H1 (cell line): Measurements from ENCODE around the gene XPNPEP1. TPM values are rescaled to one million over a fixed set of nuclear protein-coding genes. Genes with fewer than 3 reads are reported as not detected.

Experiments used
- CTCF ChIA-PET: fragments of 300-600 bp; sonication (Branson Sonifier 250); formaldehyde crosslinking; loops from one replicate; lab custom pipeline; 2021; ENCODE audit not compliant: partially characterized antibody; lab: Charles Lee
- POLR2A ChIA-PET: fragments of 300-600 bp; sonication (Branson Sonifier 250); formaldehyde crosslinking; loops from one replicate; lab custom pipeline; 2021; ENCODE audit warnings: inconsistent platforms; ENCODE audit not compliant: partially characterized antibody; lab: Charles Lee
- DNase-seq, 2 experiments: peaks; one replicate each; pipeline versions ENCODE4 v3.0.0 to v3.0.0-alpha.2; 2010 to 2022; ENCODE audit warnings: low spot score in 2 of 2, low read depth in 1 of 2, mixed read lengths in 1 of 2
- FAIRE-seq: peaks from 2 replicates; lab custom pipeline; 2011; peaks lifted over from hg19 to GRCh38; lab: Jason Lieb, UNC
- H2AFZ ChIP-seq: 2 replicates; pipeline ENCODE4 v1.8.1; 2012; ENCODE audit warnings: low read length, inconsistent platforms
- H2AK5ac ChIP-seq: 2 replicates; pipeline ENCODE4 v1.6.1; 2013; ENCODE audit warnings: low read depth, low read length
- H2BK120ac ChIP-seq: replicated peaks from 2 replicates; pipeline ENCODE3; 2013; ENCODE audit warnings: low read depth, low read length, inconsistent platforms
- H2BK12ac ChIP-seq: 2 replicates; pipeline ENCODE4 v1.6.1; 2013; ENCODE audit warnings: low read depth, low read length
- H2BK15ac ChIP-seq: 2 replicates; pipeline ENCODE4 v1.6.1; 2013; ENCODE audit warnings: low read length
- H2BK20ac ChIP-seq: 2 replicates; pipeline ENCODE4 v1.6.1; 2013; ENCODE audit warnings: low read length
- H2BK5ac ChIP-seq: 2 replicates; pipeline ENCODE4 v1.6.1; 2013; ENCODE audit warnings: low read depth, low read length
- H3K14ac ChIP-seq: 2 replicates; pipeline ENCODE4 v1.6.1; 2013; ENCODE audit warnings: inconsistent platforms; ENCODE audit not compliant: insufficient read length
- H3K18ac ChIP-seq: 2 replicates; pipeline ENCODE4 v1.6.1; 2013; ENCODE audit warnings: low read length; ENCODE audit errors: extremely low read depth
- H3K23ac ChIP-seq: 2 replicates; pipeline ENCODE4 v1.6.1; 2013; ENCODE audit warnings: inconsistent platforms; ENCODE audit not compliant: insufficient read length
- H3K23me2 ChIP-seq: 2 replicates; pipeline ENCODE4 v1.6.1; 2013; ENCODE audit warnings: low read depth, low read length
- H3K27ac ChIP-seq: 2 replicates; pipeline ENCODE4 v1.6.1; 2011; ENCODE audit warnings: low read depth, low read length, inconsistent platforms
- H3K27me3 ChIP-seq, 4 experiments: replicated peaks in 1 of 4; 1 replicate in 1 of 4; 2 replicates in 3 of 4; pipeline versions ENCODE4 v1.6.1 to v1.8.1; 2011 to 2013; ENCODE audit warnings: low read length in 3 of 4, mild to moderate bottlenecking in 3 of 4, inconsistent platforms in 2 of 4, mixed read lengths in 2 of 4, moderate library complexity in 1 of 4; ENCODE audit not compliant: control insufficient read depth in 3 of 4, insufficient read depth in 3 of 4; ENCODE audit errors: extremely low read depth in 1 of 4
- H3K36me3 ChIP-seq, 4 experiments: 2 replicates each; pipeline versions ENCODE4 v1.6.1 to v1.8.1; 2011 to 2013; ENCODE audit warnings: mild to moderate bottlenecking in 4 of 4, low read length in 3 of 4, moderate library complexity in 2 of 4, control low read depth in 1 of 4, inconsistent platforms in 1 of 4; ENCODE audit not compliant: insufficient read depth in 4 of 4, control insufficient read depth in 2 of 4
- H3K4ac ChIP-seq: replicated peaks from 2 replicates; pipeline ENCODE3; 2013; ENCODE audit warnings: low read length, low read depth, mixed read lengths, inconsistent platforms; ENCODE audit not compliant: insufficient read length
- H3K4me1 ChIP-seq, 4 experiments: replicated peaks in 1 of 4; 1 replicate in 1 of 4; 2 replicates in 3 of 4; pipeline versions ENCODE4 v1.6.1 to v1.8.1; 2011 to 2013; ENCODE audit warnings: low read length in 3 of 4, inconsistent platforms in 2 of 4, mixed read lengths in 1 of 4; ENCODE audit not compliant: insufficient read depth in 4 of 4, control insufficient read depth in 3 of 4
- H3K4me2 ChIP-seq, 2 experiments: 2 replicates each; pipeline versions ENCODE4 v1.6.1 to v1.8.1; 2011 to 2013; ENCODE audit warnings: low read depth in 2 of 2, low read length in 2 of 2, control low read depth in 1 of 2, inconsistent platforms in 1 of 2, mild to moderate bottlenecking in 1 of 2; ENCODE audit not compliant: insufficient read depth in 1 of 2
- H3K4me3 ChIP-seq, 4 experiments: fragments of 200-600, 300-600 bp in 1 of 4; sonication (generic), shearing (Covaris generic), sonication (Bioruptor Twin) in 1 of 4; 2 replicates each; pipeline versions ENCODE4 v1.5.1 to v1.8.1; 2011 to 2016; ENCODE audit warnings: low read length in 4 of 4, low read depth in 3 of 4, control low read depth in 2 of 4, inconsistent platforms in 2 of 4, mild to moderate bottlenecking in 2 of 4, mixed read lengths in 1 of 4, moderate library complexity in 1 of 4; ENCODE audit not compliant: insufficient read depth in 2 of 4; ENCODE audit errors: extremely low read depth in 1 of 4
- H3K56ac ChIP-seq: replicated peaks from 2 replicates; pipeline ENCODE3; 2013; ENCODE audit warnings: low read depth, mild to moderate bottlenecking, mixed read lengths, low read length, inconsistent platforms; ENCODE audit not compliant: insufficient read length
- H3K79me1 ChIP-seq: 2 replicates; pipeline ENCODE4 v1.6.1; 2013; ENCODE audit warnings: low read depth, low read length, control low read depth
- H3K79me2 ChIP-seq, 2 experiments: 2 replicates each; pipeline versions ENCODE4 v1.6.1 to v1.8.1; 2012 to 2013; ENCODE audit warnings: low read length in 2 of 2, mild to moderate bottlenecking in 2 of 2, inconsistent platforms in 1 of 2; ENCODE audit not compliant: insufficient read depth in 2 of 2, control insufficient read depth in 1 of 2
- H3K9ac ChIP-seq, 4 experiments: replicated peaks in 1 of 4; 1 replicate in 1 of 4; 2 replicates in 3 of 4; pipeline versions ENCODE4 v1.6.1 to v1.8.1; 2011 to 2013; ENCODE audit warnings: low read depth in 3 of 4, low read length in 3 of 4, control low read depth in 2 of 4, mild to moderate bottlenecking in 2 of 4, moderate library complexity in 2 of 4, inconsistent platforms in 1 of 4; ENCODE audit errors: extremely low read depth in 1 of 4
- H3K9me3 ChIP-seq, 2 experiments: 2 replicates each; pipeline versions ENCODE4 v1.6.1 to v1.8.1; 2012 to 2013; ENCODE audit warnings: mild to moderate bottlenecking in 2 of 2, moderate library complexity in 2 of 2, control low read depth in 1 of 2, inconsistent platforms in 1 of 2, low read depth in 1 of 2, low read length in 1 of 2, mixed read lengths in 1 of 2; ENCODE audit not compliant: insufficient read depth in 2 of 2
- H4K20me1 ChIP-seq, 2 experiments: replicated peaks in 1 of 2; 2 replicates each; pipeline versions ENCODE3 to v1.8.1; 2011 to 2013; ENCODE audit warnings: inconsistent platforms in 2 of 2, low read length in 2 of 2, mild to moderate bottlenecking in 1 of 2; ENCODE audit not compliant: insufficient read depth in 2 of 2, control insufficient read depth in 1 of 2
- H4K5ac ChIP-seq: 2 replicates; pipeline ENCODE4 v1.6.1; 2013; ENCODE audit warnings: low read length, low read depth, mixed read lengths, inconsistent platforms; ENCODE audit not compliant: insufficient read length
- H4K8ac ChIP-seq: 2 replicates; pipeline ENCODE4 v1.8.0; 2013; ENCODE audit warnings: mild to moderate bottlenecking, moderate library complexity, low read length, inconsistent platforms; ENCODE audit not compliant: insufficient read depth; ENCODE audit errors: extremely low read depth
- H4K91ac ChIP-seq: replicated peaks from 2 replicates; pipeline ENCODE3; 2013; ENCODE audit warnings: low read length, mixed read lengths, inconsistent platforms; ENCODE audit not compliant: insufficient read length
- CREB1 ChIP-seq: IDR thresholded peaks from 2 replicates; pipeline ENCODE4 v1.6.1; 2012; ENCODE audit warnings: inconsistent platforms
- EZH2 ChIP-seq: fragments of 200-600 bp; sonication (generic); IDR thresholded peaks from 2 replicates; pipeline ENCODE4 v1.7.1; 2012; ENCODE audit warnings: low read depth, mild to moderate bottlenecking, moderate library complexity, low read length, inconsistent platforms; ENCODE audit not compliant: severe bottlenecking
- HDAC6 ChIP-seq: IDR thresholded peaks from one replicate; pipeline ENCODE4 v1.7.1; 2012; ENCODE audit warnings: low read depth, mild to moderate bottlenecking, inconsistent platforms, low read length, moderate library complexity
- MAFK ChIP-seq: IDR thresholded peaks from 2 replicates; pipeline ENCODE4 v1.6.1; 2012; ENCODE audit warnings: low read depth, mild to moderate bottlenecking, improper control_type of control experiment, low read length
- NANOG ChIP-seq: IDR thresholded peaks from 2 replicates; pipeline ENCODE4 v1.6.1; 2011; ENCODE audit warnings: low read length, low read depth, mild to moderate bottlenecking, inconsistent platforms; ENCODE audit not compliant: insufficient read depth, poor library complexity, severe bottlenecking
- RBBP5 ChIP-seq: IDR thresholded peaks from 2 replicates; pipeline ENCODE4 v1.7.1; 2012; ENCODE audit warnings: low read depth, mild to moderate bottlenecking, inconsistent platforms, low read length, moderate library complexity, borderline replicate concordance
- RFX5 ChIP-seq: IDR thresholded peaks from 2 replicates; pipeline ENCODE4 v1.6.1; 2011; ENCODE audit warnings: low read depth, low read length, improper control_type of control experiment, borderline replicate concordance
- SIN3A ChIP-seq, 2 experiments: IDR thresholded peaks in 1 of 2; conservative IDR thresholded peaks in 1 of 2; 2 replicates each; pipeline ENCODE4 v1.6.1; 2011 to 2012; ENCODE audit warnings: low read length in 2 of 2, improper control_type of control experiment in 1 of 2, low read depth in 1 of 2, mild to moderate bottlenecking in 1 of 2
- TBP ChIP-seq: IDR thresholded peaks from 2 replicates; pipeline ENCODE4 v1.6.1; 2011; ENCODE audit warnings: low read depth, low read length, improper control_type of control experiment
- WGBS, 2 experiments: shearing (Covaris generic) in 1 of 2; methylation state at CpG; one replicate each; pipeline versions ENCODE4 v1.1.6 to v1.1.7; 2013 to 2015; ENCODE audit warnings: low lambda C conversion rate in 2 of 2, mixed read lengths in 2 of 2, inconsistent platforms in 1 of 2, low coverage in 1 of 2, missing lambda C conversion rate in 1 of 2; ENCODE audit not compliant: insufficient replicate concordance in 2 of 2, insufficient coverage in 1 of 2, insufficient read length in 1 of 2; ENCODE audit errors: extremely low coverage in 1 of 2, missing lambda C conversion rate in 1 of 2; 5-methylcytosine and 5-hydroxymethylcytosine counted together
- polyA plus RNA-seq, 7 experiments: library from polyadenylated mRNA; depleted of rRNA in 3 of 7; stranded (reverse) in 5 of 7; unstranded in 2 of 7; fragments of >200 nt in 5 of 7; fragments of 200-250 nt in 2 of 7; gene quantifications; 1 replicate in 5 of 7; 2 replicates in 1 of 7; 4 replicates in 1 of 7; pipeline versions ENCODE4 v1.2.1 to v1.2.3, GENCODE V29; 2011 to 2013; ENCODE audit warnings: missing spikeins in 2 of 7, mixed read lengths in 2 of 7
- total RNA-seq: library from RNA; stranded (reverse); fragmentation: NEBNext Ultra II Directional; extraction: Animal tissue kit (Norgen Biotek cat#: 25700); gene quantifications from 2 replicates; pipeline ENCODE4 v1.2.1, GENCODE V29; 2021
- TF ChIP-seq, protein P1 (sequence below), 3 experiments: IDR thresholded peaks; 1 replicate in 2 of 3; 2 replicates in 1 of 3; pipeline versions ENCODE4 v1.5.1 to v1.6.1; 2011; ENCODE audit warnings: low read length in 3 of 3, mild to moderate bottlenecking in 3 of 3, inconsistent platforms in 2 of 3, low read depth in 1 of 3, moderate library complexity in 1 of 3; ENCODE audit not compliant: insufficient read depth in 1 of 3; ENCODE audit errors: control extremely low read depth in 1 of 3

XPNPEP1 gene
- total and polyA plus RNA-seq, 2 of the 8 experiments (the other 6 are each of a cell fraction or from before 2014, with no cell fraction given): 61.1 to 201 TPM

- Histone ChIP-seq H2BK12ac (no peak overlapping the region; the same call in 1 of the 2 replicates), H3K4me1 (peaks cover 0 to 15% (median 3%) of the 10 kb centered on the region in 4 experiments; a peak in 4 of 7 replicates), H3K79me2 (no peaks in the 10 kb centered on the region), H3K23me2 (no peaks in the 10 kb centered on the region), H2BK15ac (no peak overlapping the region), H3K14ac (no peak overlapping the region), H3K4me3 (0 out of 8 replicates have a peak overlapping the region, but pooled peaks of 1 of the 4 experiments have one; percentile 3), H3K9ac (no peak overlapping the region), H4K20me1 (no peaks in the 10 kb centered on the region), H3K18ac (no peak overlapping the region), H4K91ac (no peak overlapping the region), H2BK5ac (no peak overlapping the region), H3K27me3 (no peaks in the 10 kb centered on the region), H3K56ac (no peak overlapping the region), H2AFZ (peak overlapping the region; percentile 25; the same call in 1 of the 2 replicates), H3K36me3 (no peaks in the 10 kb centered on the region), H4K8ac (no peak overlapping the region), H3K27ac (no peak overlapping the region), H2AK5ac (no peak overlapping the region), H2BK120ac (no peak overlapping the region), H2BK20ac (no peak overlapping the region), H3K4me2 (no peak overlapping the region), H3K9me3 (no peaks in the 10 kb centered on the region), H4K5ac (no peak overlapping the region), H3K79me1 (no peaks in the 10 kb centered on the region), H3K23ac (no peak overlapping the region), H3K4ac (no peak overlapping the region)
- no peak for DNase-seq
- ChIA-PET POLR2A (interaction anchor here (0.6 kb wide), 1 partner anchor 79 kb away, joined by 3 read pairs; no protein-coding TSS in a partner anchor), CTCF (interaction anchor here (0.6 to 3.5 kb wide), 7 partner anchors 8 to 171 kb away, joined by 3 to 28 read pairs (median 4); no protein-coding TSS in a partner anchor)
- WGBS, 2 experiments: 89% methylated on average over 8 of the region's 8 CpGs; no CpG with 5 or more reads in 1 of the 2 experiments
- no peak for FAIRE-seq
- TF ChIP-seq HDAC6 (no peak), CREB1 (no peak), SIN3A (conservative IDR thresholded peaks at IDR 0.05 in 1 of 2, IDR thresholded peaks at IDR 0.05 in 1 of 2; ENCODE audit: low read depth in 1 of 2, low read length in 2 of 2) (no peak), NANOG (no peak), TBP (no peak), RBBP5 (no peak), RFX5 (no peak), EZH2 (no peak), MAFK (no peak)
- TF ChIP-seq, protein P1, sequence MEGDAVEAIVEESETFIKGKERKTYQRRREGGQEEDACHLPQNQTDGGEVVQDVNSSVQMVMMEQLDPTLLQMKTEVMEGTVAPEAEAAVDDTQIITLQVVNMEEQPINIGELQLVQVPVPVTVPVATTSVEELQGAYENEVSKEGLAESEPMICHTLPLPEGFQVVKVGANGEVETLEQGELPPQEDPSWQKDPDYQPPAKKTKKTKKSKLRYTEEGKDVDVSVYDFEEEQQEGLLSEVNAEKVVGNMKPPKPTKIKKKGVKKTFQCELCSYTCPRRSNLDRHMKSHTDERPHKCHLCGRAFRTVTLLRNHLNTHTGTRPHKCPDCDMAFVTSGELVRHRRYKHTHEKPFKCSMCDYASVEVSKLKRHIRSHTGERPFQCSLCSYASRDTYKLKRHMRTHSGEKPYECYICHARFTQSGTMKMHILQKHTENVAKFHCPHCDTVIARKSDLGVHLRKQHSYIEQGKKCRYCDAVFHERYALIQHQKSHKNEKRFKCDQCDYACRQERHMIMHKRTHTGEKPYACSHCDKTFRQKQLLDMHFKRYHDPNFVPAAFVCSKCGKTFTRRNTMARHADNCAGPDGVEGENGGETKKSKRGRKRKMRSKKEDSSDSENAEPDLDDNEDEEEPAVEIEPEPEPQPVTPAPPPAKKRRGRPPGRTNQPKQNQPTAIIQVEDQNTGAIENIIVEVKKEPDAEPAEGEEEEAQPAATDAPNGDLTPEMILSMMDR (IDR thresholded peaks at IDR 0.05; ENCODE audit: control extremely low read depth in 1 of 3, insufficient read depth in 1 of 3, low read depth in 1 of 3, low read length in 3 of 3): no peak
Observed at GRCh38 chr10:109969760-109970346, 46.5 kb upstream of the XPNPEP1 start.
